Activated CD8-positive, alpha-beta T cell treated with anti-CD3 and anti-CD28 coated beads for 36 hours (primary cell): ENCODE results near the gene TCF23. TPM values are rescaled to one million over a fixed set of nuclear protein-coding genes. Genes with fewer than 3 reads are reported as not detected.
"Not testable (repeated sequence)": the region's sequence is repeated elsewhere in the genome, so short reads cannot be mapped to it uniquely, and the experiment has no call there.

Experiments used
- ATAC-seq: fragments of 200-7000 bp; cut with Tn5 transposase; one replicate; pipeline ENCODE4 v1.10.0; 2021; ENCODE audit warnings: mild to moderate bottlenecking, moderate library complexity
- CTCF ChIA-PET: fragments of 350-600 bp; sonication (Branson Sonifier 250); formaldehyde crosslinking; loops from one replicate; lab custom pipeline; 2021; ENCODE audit warnings: antibody characterized with exemption; lab: Charles Lee
- POLR2A ChIA-PET: fragments of 350-600 bp; sonication (Branson Sonifier 250); formaldehyde crosslinking; loops from one replicate; lab custom pipeline; 2021; ENCODE audit warnings: antibody characterized with exemption; lab: Charles Lee
- DNase-seq: peaks from one replicate; pipeline ENCODE4 v3.0.0-alpha.2; 2020
- H3K27ac Mint-ChIP-seq: one replicate; pipeline ENCODE4 v1.8.0; 2021; ENCODE audit warnings: mild to moderate bottlenecking, mixed read lengths
- H3K27me3 Mint-ChIP-seq: one replicate; pipeline ENCODE4 v1.8.0; 2021; ENCODE audit warnings: mixed read lengths
- H3K36me3 Mint-ChIP-seq: one replicate; pipeline ENCODE4 v1.8.0; 2021; ENCODE audit warnings: low read depth, mixed read lengths
- H3K4me1 Mint-ChIP-seq: one replicate; pipeline ENCODE4 v1.8.0; 2021; ENCODE audit warnings: low read depth, mixed read lengths
- H3K4me3 Mint-ChIP-seq: one replicate; pipeline ENCODE4 v1.8.0; 2021; ENCODE audit warnings: mild to moderate bottlenecking, moderate library complexity, mixed read lengths
- H3K9me3 Mint-ChIP-seq: one replicate; pipeline ENCODE4 v1.8.0; 2021; ENCODE audit warnings: mixed read lengths
- CTCF ChIP-seq: fragments of 200-600 bp; IDR thresholded peaks from one replicate; pipeline ENCODE4 v1.8.0; 2022; ENCODE audit warnings: antibody characterized with exemption, mild to moderate bottlenecking
- intact Hi-C: fragments of 100-400 bp; cut with micrococcal nuclease; formaldehyde crosslinking; loops from one replicate; pipeline ENCODE4 v1.10.0; 2022
- total RNA-seq, 2 experiments: library from RNA; stranded (reverse); gene quantifications; one replicate each; pipeline ENCODE4 v1.2.3, GENCODE V29; 2021

TCF23 gene
- total RNA-seq, 2 experiments from 2014 or later = not detected

DNA sequence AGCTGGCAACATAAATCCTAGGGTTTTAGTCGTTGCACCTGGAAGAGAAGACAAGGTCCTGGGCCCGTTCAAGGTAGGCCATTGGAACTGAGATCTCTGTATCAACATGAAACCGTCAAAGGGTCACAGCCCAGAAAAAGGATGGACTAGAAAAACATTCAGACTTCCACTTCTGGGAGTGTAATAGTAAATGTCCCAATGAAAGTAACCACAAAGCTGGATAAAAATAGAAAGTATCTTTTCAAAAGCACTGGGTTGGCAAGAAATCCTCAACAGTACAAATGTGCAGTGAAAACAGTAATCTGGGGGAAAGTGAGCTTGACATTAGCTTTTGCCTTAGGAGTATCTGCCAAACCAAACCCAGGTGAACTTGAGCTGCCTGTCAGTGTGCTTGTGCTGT, 42.8 kb upstream of the TCF23 start:
- intact Hi-C loops = no loop called here
- TF ChIP-seq CTCF = no peak
- Mint-ChIP-seq H3K36me3 (no peaks in the 10 kb centered on the region), H3K27ac (no peak overlapping the region), H3K4me3 (no peak overlapping the region), H3K9me3 (no peaks in the 10 kb centered on the region), H3K4me1 (no peaks in the 10 kb centered on the region), H3K27me3 (peaks cover 8% of the 10 kb centered on the region)
- POLR2A ChIA-PET = no interaction called here
- ATAC-seq (no peak), DNase-seq (no peak)
- CTCF ChIA-PET = interaction anchor here (1.5 to 2.1 kb wide), 3 partner anchors 86 to 197 kb away, joined by 4 to 5 read pairs (median 4); no protein-coding TSS in a partner anchor

DNA sequence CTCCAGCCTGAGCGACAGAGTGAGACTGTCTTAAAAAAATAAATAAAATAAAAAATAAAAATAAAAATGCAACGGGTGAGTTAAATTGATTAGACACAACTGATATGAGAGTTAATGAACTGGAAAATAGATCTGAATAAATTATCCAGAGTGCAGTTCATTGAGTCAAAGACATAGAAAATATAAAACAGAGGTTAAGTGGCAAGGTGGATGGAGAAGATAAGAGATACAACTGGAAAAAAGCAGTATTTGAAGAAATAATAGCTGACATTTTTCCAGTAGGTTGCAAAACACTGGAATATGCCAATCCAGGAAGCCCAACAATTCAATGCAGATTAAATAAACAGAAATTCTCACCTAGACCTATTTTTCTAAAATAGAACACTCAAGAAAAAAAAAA, 40.6 kb upstream of the TCF23 start:
- DNase-seq (no peak), ATAC-seq (no peak)
- intact Hi-C loops = no loop called here
- Mint-ChIP-seq H3K4me1 (no peaks in the 10 kb centered on the region), H3K27me3 (peaks cover 8% of the 10 kb centered on the region), H3K4me3 (no peak overlapping the region), H3K9me3 (no peaks in the 10 kb centered on the region), H3K36me3 (no peaks in the 10 kb centered on the region), H3K27ac (no peak overlapping the region)
- ChIA-PET CTCF (interaction anchor here (0.9 to 1.3 kb wide), 3 partner anchors 10 to 61 kb away, joined by 3 to 5 read pairs (median 4); no protein-coding TSS in a partner anchor), POLR2A (interaction anchor here (0.6 kb wide), 1 partner anchor 28 kb away, joined by 3 read pairs; no protein-coding TSS in a partner anchor)
- TF ChIP-seq CTCF = no peak

- ChIA-PET POLR2A (interaction anchor here (0.6 to 1.1 kb wide), 2 partner anchors 25 to 29 kb away, joined by 3 read pairs; partner anchors contain the start of gene PREB), CTCF (interaction anchor here (0.9 to 2.7 kb wide), 5 partner anchors 10 to 194 kb away, joined by 3 to 9 read pairs (median 4); no protein-coding TSS in a partner anchor)
- H3K36me3 Mint-ChIP-seq = no peaks in the 10 kb centered on the region
- intact Hi-C loops = no loop called here
- H3K27ac Mint-ChIP-seq = no peak overlapping the region
- TF ChIP-seq CTCF = no peak
- H3K4me1 Mint-ChIP-seq = no peaks in the 10 kb centered on the region
- ATAC-seq (no peak), DNase-seq (no peak)
- no peaks in the 10 kb centered on the region for H3K9me3 Mint-ChIP-seq
- H3K27me3 Mint-ChIP-seq = peaks cover 5% of the 10 kb centered on the region
- H3K4me3 Mint-ChIP-seq = no peak overlapping the region
These were observed 39.7 kb upstream of the TCF23 start for GRCh38 chr2:27109083-27109482.

GRCh38 chr2:27110603-27111352, 38.0 kb upstream of the TCF23 start:
- intact Hi-C loops, H3K27ac Mint-ChIP-seq, H3K9me3 Mint-ChIP-seq, H3K36me3 Mint-ChIP-seq, H3K4me1 Mint-ChIP-seq, ATAC-seq, H3K4me3 Mint-ChIP-seq, H3K27me3 Mint-ChIP-seq, DNase-seq: not testable (repeated sequence)
- CTCF ChIA-PET = interaction anchor here (1.1 to 2.7 kb wide), 3 partner anchors 11 to 192 kb away, joined by 3 to 14 read pairs (median 9); no protein-coding TSS in a partner anchor
- POLR2A ChIA-PET = interaction anchor here (1.0 kb wide), 1 partner anchor 13 kb away, joined by 3 read pairs; the partner anchor contains the start of gene ABHD1

DNA sequence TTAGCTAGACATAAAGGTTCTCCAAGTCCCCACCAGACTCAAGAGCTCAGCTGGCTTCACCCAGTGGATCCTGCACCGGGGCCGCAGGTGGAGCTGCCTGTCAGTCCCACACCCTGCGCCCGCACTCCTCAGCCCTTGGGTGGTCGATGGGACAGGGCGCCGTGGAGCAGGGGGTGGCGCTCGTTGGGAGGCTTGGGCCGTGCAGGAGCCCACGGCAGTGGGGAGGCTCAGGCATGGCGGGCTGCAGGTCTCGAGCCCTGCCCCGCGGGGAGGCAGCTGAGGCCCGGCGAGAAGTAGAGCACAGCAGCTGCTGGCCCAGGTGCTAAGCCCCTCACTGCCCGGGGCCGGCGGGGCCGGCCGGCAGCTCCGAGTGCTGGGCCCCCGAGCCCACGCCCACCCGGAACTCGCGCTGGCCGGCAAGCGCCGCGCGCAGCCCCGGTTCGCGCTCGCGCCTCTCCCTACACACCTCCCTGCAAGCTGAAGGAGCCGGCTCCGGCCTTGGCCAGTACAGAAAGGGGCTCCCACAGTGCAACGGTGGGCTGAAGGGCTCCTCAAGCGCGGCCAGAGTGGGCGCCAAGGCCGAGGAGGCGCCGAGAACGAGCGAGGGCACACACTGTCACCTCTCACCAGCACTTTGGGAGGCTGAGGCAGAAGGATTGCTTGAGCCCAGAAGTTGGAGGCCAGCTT, 37.3 kb upstream of the TCF23 start:
- H3K27me3 Mint-ChIP-seq, H3K4me1 Mint-ChIP-seq, DNase-seq, H3K36me3 Mint-ChIP-seq, ATAC-seq, H3K4me3 Mint-ChIP-seq, H3K27ac Mint-ChIP-seq, intact Hi-C loops, H3K9me3 Mint-ChIP-seq: not testable (repeated sequence)
- POLR2A ChIA-PET = interaction anchor here (1.0 kb wide), 1 partner anchor 12 kb away, joined by 3 read pairs; the partner anchor contains the start of gene ABHD1
- CTCF ChIA-PET = interaction anchor here (0.7 to 2.7 kb wide), 4 partner anchors 12 to 192 kb away, joined by 3 to 14 read pairs (median 6); partner anchors contain the start of gene ABHD1
